Melanocyte of skin (primary cell): ENCODE data around the gene CYP3A7. TPM values are rescaled to one million over a fixed set of nuclear protein-coding genes. Genes with fewer than 3 reads are reported as not detected.

ENCODE experiments used
- small RNA-seq, 2 donors: library from RNA; depleted of rRNA; stranded (forward); fragments of <200 nt; gene quantifications; one replicate each; pipeline ENCODE3, GENCODE V24; 2012
- total RNA-seq, 2 donors: library from RNA; depleted of rRNA; stranded (reverse); fragments of >200 nt; gene quantifications; 2 replicates each; pipeline ENCODE4 v1.2.3, GENCODE V29; 2012

The CYP3A7 gene
- not detected for total RNA-seq

DNA sequence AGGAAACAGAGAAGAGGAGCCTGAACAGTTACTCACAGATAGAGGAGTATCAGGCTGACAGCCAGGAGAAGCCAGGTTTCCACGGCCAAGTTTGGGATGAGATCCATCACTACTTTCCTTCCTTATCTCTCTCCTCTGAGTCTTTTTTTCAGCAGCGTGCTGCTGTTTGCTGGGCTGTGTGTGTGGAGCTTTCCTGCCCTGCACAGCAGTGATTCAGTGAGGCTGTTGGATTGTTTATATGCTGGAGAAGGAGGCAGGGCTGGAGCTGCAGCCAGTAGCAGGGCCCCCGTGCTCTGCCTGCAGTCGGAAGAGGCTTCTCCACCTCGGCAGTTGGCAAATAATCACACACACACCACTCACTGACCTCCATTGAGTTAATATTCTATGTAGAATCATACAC is at the start of gene CYP3A7:
Gene CYP3A7 (minus strand): TSS at position 210 of the 400 bp plus-strand sequence. CDS start 103 bp downstream, at position 107.

DNA sequence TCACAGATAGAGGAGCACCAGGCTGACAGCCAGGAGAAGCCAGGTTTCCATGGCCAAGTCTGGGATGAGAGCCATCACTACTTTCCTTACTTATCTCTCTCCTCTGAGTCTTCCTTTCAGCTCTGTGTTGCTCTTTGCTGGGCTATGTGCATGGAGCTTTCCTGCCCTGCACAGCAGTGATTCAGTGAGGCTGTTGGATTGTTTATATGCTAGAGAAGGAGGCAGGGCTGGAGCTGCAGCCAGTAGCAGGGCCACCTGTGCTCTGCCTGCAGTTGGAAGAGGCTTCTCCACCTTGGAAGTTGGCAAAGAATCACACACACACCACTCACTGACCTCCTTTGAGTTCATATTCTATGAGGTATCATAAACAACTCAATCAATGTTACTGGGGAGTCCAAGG is 49.0 kb upstream of the CYP3A7 start, which contains the start of gene CYP3A4:
Gene CYP3A4 (minus strand): TSS at position 178 of the 400 bp plus-strand sequence. CDS start 103 bp downstream, at position 75.

DNA sequence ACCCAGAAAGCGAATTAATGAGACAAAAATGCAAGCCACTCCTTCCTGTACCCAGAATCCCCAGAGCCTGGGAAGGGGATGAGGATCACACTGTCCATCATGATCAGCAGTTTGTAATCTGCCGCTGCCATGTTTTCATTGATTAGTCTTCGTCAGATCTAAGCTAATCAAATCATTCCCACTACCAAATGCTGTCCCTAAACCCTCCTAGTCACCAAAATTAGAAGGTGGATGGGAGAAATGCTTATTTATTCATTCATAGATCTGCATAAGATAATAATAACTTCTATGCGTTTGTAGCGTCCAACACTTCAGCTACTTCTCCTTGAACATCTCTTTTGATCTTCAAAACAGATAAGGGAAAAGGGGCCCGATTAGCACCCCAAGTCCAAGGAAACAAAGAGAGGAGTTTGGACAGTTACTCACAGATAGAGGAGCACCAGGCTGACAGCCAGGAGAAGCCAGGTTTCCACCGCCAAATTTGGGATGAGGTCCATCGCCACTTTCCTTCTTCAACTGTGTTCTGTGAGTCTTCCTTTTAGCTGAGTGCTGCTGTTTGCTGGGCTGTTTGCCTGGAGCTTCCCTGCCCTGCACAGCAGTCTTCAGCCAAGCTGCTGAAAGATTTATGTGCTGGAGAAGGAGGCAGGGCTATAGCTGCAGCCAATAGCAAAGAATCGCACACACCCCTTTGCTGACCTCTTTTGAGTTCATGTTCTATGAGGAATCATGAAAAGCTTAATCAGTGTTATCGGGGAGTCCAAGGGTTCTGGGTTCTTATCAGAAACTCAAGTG is 55.4 kb downstream of the CYP3A7 start, which contains the start of gene CYP3A5:
Gene CYP3A5 (minus strand): TSS at position 597 of the 792 bp plus-strand sequence. CDS start 100 bp downstream, at position 497.

Small RNA genes within 50 kb of the gene (small RNA-seq; reads per million reads assigned to genes)
- 0 reads per million in 2 donors for gene CYP3A51P
- gene CYP3A7-CYP3A51P: 0 reads per million in 2 donors

Other genes with a start within 250 kb of the CYP3A7 start
- 10 to 100 TPM; 29.3 to 30.3 TPM for gene ZNF394, start 234.9 kb downstream of the CYP3A7 start, total RNA-seq
- 10 to 100 TPM; 13.1 to 14.3 TPM for gene ZKSCAN5, start 230.5 kb downstream of the CYP3A7 start, total RNA-seq
- 1 to 10 TPM; 7.0 to 7.6 TPM for gene FAM200A, start 183.1 kb downstream of the CYP3A7 start, total RNA-seq
- 10 to 100 TPM; 48.6 to 53.3 TPM for gene ZNF655, start 176.6 kb downstream of the CYP3A7 start, total RNA-seq
- under 1 TPM; under 0.01 to 0.33 TPM for gene TMEM225B, start 136.9 kb downstream of the CYP3A7 start, total RNA-seq
- 10 to 100 TPM in 1 of 2 donors, 1 to 10 TPM in 1; 8.9 to 15.3 TPM for gene ZSCAN25, start 118.2 kb downstream of the CYP3A7 start, total RNA-seq
- gene CYP3A5, start 55.2 kb downstream of the CYP3A7 start, total RNA-seq: under 1 TPM in 1 of 2 donors, not detected in 1; under 0.01 TPM
- not detected for gene CYP3A4, start 49.0 kb upstream of the CYP3A7 start, total RNA-seq
- not detected for gene CYP3A43, start 92.8 kb upstream of the CYP3A7 start, total RNA-seq
- gene OR2AE1, start 141.8 kb upstream of the CYP3A7 start, total RNA-seq: under 1 TPM; 0.33 to 0.34 TPM
- 10 to 100 TPM; 22.7 to 25.3 TPM for gene TRIM4, start 184.3 kb upstream of the CYP3A7 start, total RNA-seq
- gene GJC3, start 194.4 kb upstream of the CYP3A7 start, total RNA-seq: under 1 TPM in 1 of 2 donors, not detected in 1; 0.69 TPM
- gene AZGP1, start 240.8 kb upstream of the CYP3A7 start, total RNA-seq: under 1 TPM; 0.34 to 1.00 TPM